SK-N-SH treated with all-trans-retinoic acid at 6 μM for 48 hours (cell line): Measurements from ENCODE around the gene CALM3.

Experiments
- ATAC-seq: fragments of 200-7000 bp; cut with Tn5 transposase; 3 replicates; pipeline ENCODE4 v1.9.1; 2020; ENCODE audit warnings: mild to moderate bottlenecking, moderate library complexity
- ARNTL ChIP-seq: fragments of 450-650 bp; formaldehyde crosslinking; IDR thresholded peaks from 2 replicates; pipeline ENCODE4 v1.5.0; 2020; ENCODE audit warnings: low read depth, mild to moderate bottlenecking, moderate library complexity, borderline replicate concordance
- BACH2 ChIP-seq: fragments of 250-450 bp; sonication (Bioruptor Pico); IDR thresholded peaks from 2 replicates; pipeline ENCODE4 v1.9.0; 2021; ENCODE audit warnings: mild to moderate bottlenecking, borderline replicate concordance
- CSDC2 ChIP-seq: fragments of 250-450 bp; sonication (Bioruptor Pico); IDR thresholded peaks from 2 replicates; pipeline ENCODE4 v1.5.0; 2020; ENCODE audit warnings: mild to moderate bottlenecking, moderate library complexity
- ESRRG ChIP-seq: fragments of 250-450 bp; sonication (Bioruptor Pico); IDR thresholded peaks from 2 replicates; pipeline ENCODE4 v1.6.1; 2021; ENCODE audit warnings: mild to moderate bottlenecking
- GLIS3 ChIP-seq: fragments of 250-450 bp; sonication (Bioruptor Pico); IDR thresholded peaks from 2 replicates; pipeline ENCODE4 v1.5.0; 2020; ENCODE audit warnings: mild to moderate bottlenecking, moderate library complexity
- ISL1 ChIP-seq: fragments of 250-450 bp; sonication (Bioruptor Pico); IDR thresholded peaks from 2 replicates; pipeline ENCODE4 v2.1.2; 2022; ENCODE audit warnings: mild to moderate bottlenecking, moderate library complexity
- OSR1 ChIP-seq: fragments of 250-450 bp; sonication (Bioruptor Pico); IDR thresholded peaks from 2 replicates; pipeline ENCODE4 v1.8.0; 2022; ENCODE audit warnings: moderate library complexity, mild to moderate bottlenecking, inconsistent platforms
- PPARA ChIP-seq: fragments of 250-450 bp; sonication (Bioruptor Pico); IDR thresholded peaks from 2 replicates; pipeline ENCODE4 v1.5.0; 2020; ENCODE audit warnings: mild to moderate bottlenecking, borderline replicate concordance
- RARB ChIP-seq: fragments of 250-450 bp; sonication (Bioruptor Pico); IDR thresholded peaks from 2 replicates; pipeline ENCODE4 v1.8.0; 2021; ENCODE audit warnings: mild to moderate bottlenecking, moderate library complexity
- SNAI2 ChIP-seq: fragments of 250-450 bp; sonication (Bioruptor Pico); IDR thresholded peaks from 2 replicates; pipeline ENCODE4 v1.5.0; 2020; ENCODE audit warnings: mild to moderate bottlenecking, moderate library complexity
- TCF4 ChIP-seq: fragments of 250-450 bp; sonication (Bioruptor Pico); IDR thresholded peaks from 2 replicates; pipeline ENCODE4 v1.8.0; 2021; ENCODE audit warnings: mild to moderate bottlenecking, moderate library complexity, borderline replicate concordance
- TOX ChIP-seq: fragments of 250-450 bp; sonication (Bioruptor Pico); IDR thresholded peaks from 2 replicates; pipeline ENCODE4 v1.8.0; 2021; ENCODE audit warnings: mild to moderate bottlenecking, moderate library complexity, borderline replicate concordance
- ZC3H10 ChIP-seq: fragments of 250-450 bp; sonication (Bioruptor Pico); IDR thresholded peaks from 2 replicates; pipeline ENCODE4 v1.5.1; 2021; ENCODE audit warnings: mild to moderate bottlenecking, moderate library complexity
- ZNF565 ChIP-seq: fragments of 450-650 bp; formaldehyde crosslinking; conservative IDR thresholded peaks from 2 replicates; pipeline ENCODE4 v1.5.0; 2020; ENCODE audit warnings: low read depth, mild to moderate bottlenecking, moderate library complexity
- ZNF70 ChIP-seq: fragments of 450-650 bp; formaldehyde crosslinking; IDR thresholded peaks from 2 replicates; pipeline ENCODE4 v1.5.0; 2020; ENCODE audit warnings: mild to moderate bottlenecking, moderate library complexity
- ZNF8 ChIP-seq: fragments of 450-650 bp; formaldehyde crosslinking; IDR thresholded peaks from 2 replicates; pipeline ENCODE4 v1.5.0; 2020; ENCODE audit warnings: mild to moderate bottlenecking, moderate library complexity
- TF ChIP-seq, protein P1 (sequence below): fragments of 250-450 bp; sonication (Bioruptor Pico); IDR thresholded peaks from 2 replicates; pipeline ENCODE4 v1.5.0; 2020; ENCODE audit warnings: mild to moderate bottlenecking, moderate library complexity
- TF ChIP-seq, protein P2 (sequence below): fragments of 250-450 bp; sonication (Bioruptor Pico); IDR thresholded peaks from 2 replicates; pipeline ENCODE4 v1.8.0; 2021; ENCODE audit warnings: low read depth, mild to moderate bottlenecking, moderate library complexity, borderline replicate concordance
- TF ChIP-seq, protein P3 (sequence below): fragments of 250-450 bp; sonication (Bioruptor Pico); IDR thresholded peaks from 2 replicates; pipeline ENCODE4 v1.5.1; 2021; ENCODE audit warnings: mild to moderate bottlenecking, moderate library complexity
- TF ChIP-seq, protein P4 (sequence below): fragments of 250-450 bp; sonication (Bioruptor Pico); IDR thresholded peaks from 2 replicates; pipeline ENCODE4 v1.8.0; 2020; ENCODE audit warnings: mild to moderate bottlenecking, moderate library complexity, borderline replicate concordance
- TF ChIP-seq, protein P5 (sequence below): fragments of 250-450 bp; sonication (Bioruptor Pico); IDR thresholded peaks from 2 replicates; pipeline ENCODE4 v1.5.1; 2020; ENCODE audit warnings: low read depth, mild to moderate bottlenecking, moderate library complexity

Gene CALM3

DNA sequence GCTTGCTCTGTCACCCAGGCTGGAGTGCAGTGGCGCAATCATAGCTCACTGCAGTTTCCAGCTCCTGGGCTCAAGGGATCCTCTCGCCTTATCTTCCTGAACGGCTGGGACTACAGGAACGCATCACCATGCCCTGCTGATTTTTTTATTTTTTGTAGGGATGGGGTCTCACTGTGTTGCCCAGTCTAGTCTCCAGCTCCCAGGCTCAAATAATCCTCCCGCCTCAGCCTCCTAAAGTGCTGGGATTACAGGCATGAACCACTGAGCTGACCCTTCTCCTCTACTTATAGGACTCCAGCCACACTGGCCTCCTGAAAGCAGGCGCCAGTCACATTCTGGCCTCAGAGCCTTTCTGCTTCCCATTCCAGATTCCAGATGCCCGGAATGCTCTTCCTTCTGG, 49.3 kb downstream of the CALM3 start:
- no peak for ATAC-seq
- TF ChIP-seq, protein P1, sequence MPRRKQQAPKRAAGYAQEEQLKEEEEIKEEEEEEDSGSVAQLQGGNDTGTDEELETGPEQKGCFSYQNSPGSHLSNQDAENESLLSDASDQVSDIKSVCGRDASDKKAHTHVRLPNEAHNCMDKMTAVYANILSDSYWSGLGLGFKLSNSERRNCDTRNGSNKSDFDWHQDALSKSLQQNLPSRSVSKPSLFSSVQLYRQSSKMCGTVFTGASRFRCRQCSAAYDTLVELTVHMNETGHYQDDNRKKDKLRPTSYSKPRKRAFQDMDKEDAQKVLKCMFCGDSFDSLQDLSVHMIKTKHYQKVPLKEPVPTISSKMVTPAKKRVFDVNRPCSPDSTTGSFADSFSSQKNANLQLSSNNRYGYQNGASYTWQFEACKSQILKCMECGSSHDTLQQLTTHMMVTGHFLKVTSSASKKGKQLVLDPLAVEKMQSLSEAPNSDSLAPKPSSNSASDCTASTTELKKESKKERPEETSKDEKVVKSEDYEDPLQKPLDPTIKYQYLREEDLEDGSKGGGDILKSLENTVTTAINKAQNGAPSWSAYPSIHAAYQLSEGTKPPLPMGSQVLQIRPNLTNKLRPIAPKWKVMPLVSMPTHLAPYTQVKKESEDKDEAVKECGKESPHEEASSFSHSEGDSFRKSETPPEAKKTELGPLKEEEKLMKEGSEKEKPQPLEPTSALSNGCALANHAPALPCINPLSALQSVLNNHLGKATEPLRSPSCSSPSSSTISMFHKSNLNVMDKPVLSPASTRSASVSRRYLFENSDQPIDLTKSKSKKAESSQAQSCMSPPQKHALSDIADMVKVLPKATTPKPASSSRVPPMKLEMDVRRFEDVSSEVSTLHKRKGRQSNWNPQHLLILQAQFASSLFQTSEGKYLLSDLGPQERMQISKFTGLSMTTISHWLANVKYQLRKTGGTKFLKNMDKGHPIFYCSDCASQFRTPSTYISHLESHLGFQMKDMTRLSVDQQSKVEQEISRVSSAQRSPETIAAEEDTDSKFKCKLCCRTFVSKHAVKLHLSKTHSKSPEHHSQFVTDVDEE (CRISPR knock-in tag) = no peak
- TF ChIP-seq, protein P2, sequence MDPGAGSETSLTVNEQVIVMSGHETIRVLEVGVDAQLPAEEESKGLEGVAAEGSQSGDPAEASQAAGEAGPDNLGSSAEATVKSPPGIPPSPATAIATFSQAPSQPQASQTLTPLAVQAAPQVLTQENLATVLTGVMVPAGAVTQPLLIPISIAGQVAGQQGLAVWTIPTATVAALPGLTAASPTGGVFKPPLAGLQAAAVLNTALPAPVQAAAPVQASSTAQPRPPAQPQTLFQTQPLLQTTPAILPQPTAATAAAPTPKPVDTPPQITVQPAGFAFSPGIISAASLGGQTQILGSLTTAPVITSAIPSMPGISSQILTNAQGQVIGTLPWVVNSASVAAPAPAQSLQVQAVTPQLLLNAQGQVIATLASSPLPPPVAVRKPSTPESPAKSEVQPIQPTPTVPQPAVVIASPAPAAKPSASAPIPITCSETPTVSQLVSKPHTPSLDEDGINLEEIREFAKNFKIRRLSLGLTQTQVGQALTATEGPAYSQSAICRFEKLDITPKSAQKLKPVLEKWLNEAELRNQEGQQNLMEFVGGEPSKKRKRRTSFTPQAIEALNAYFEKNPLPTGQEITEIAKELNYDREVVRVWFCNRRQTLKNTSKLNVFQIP = no peak
- TF ChIP-seq GLIS3 (CRISPR knock-in tag) (no peak), RARB (CRISPR knock-in tag) (no peak), TOX (CRISPR knock-in tag) (no peak), ZNF8 (CRISPR knock-in tag) (no peak), ZNF565 (CRISPR knock-in tag) (no peak), ZNF70 (CRISPR knock-in tag) (no peak), ESRRG (CRISPR knock-in tag) (no peak), OSR1 (CRISPR knock-in tag) (no peak)

DNA sequence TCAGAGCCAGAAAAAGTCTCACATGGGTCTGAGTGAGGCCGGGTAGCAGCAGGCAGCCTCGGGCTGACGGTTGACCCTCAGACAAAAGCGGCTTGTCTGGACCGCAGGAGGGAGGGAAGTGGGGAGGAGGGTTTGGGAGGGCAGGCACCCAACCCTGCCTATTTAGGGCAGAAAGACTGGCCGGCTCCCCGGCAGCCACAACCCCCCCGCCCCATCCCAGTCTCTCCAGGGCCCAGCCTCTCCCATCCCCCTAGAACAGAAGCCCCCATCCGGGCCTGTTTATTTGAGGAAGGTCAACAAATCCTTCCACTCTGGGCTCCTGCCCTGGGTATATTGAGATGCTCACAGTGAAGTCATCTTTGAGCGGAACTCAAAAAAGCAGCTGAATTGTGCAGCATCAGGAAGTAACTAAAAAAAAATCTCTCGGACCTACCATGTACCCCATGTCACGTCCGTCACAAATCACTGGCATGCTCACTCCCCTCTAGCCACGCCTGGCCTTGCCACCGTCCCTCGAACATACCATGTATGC, 53.6 kb downstream of the CALM3 start:
- TF ChIP-seq GLIS3 (CRISPR knock-in tag) (no peak), ARNTL (CRISPR knock-in tag) (no peak), CSDC2 (no peak), SNAI2 (no peak), ZNF565 (CRISPR knock-in tag) (no peak), ISL1 (CRISPR knock-in tag) (no peak)
- TF ChIP-seq, protein P3, sequence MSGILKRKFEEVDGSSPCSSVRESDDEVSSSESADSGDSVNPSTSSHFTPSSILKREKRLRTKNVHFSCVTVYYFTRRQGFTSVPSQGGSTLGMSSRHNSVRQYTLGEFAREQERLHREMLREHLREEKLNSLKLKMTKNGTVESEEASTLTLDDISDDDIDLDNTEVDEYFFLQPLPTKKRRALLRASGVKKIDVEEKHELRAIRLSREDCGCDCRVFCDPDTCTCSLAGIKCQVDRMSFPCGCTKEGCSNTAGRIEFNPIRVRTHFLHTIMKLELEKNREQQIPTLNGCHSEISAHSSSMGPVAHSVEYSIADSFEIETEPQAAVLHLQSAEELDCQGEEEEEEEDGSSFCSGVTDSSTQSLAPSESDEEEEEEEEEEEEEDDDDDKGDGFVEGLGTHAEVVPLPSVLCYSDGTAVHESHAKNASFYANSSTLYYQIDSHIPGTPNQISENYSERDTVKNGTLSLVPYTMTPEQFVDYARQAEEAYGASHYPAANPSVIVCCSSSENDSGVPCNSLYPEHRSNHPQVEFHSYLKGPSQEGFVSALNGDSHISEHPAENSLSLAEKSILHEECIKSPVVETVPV (CRISPR knock-in tag) = no peak
- TF ChIP-seq, protein P4, sequence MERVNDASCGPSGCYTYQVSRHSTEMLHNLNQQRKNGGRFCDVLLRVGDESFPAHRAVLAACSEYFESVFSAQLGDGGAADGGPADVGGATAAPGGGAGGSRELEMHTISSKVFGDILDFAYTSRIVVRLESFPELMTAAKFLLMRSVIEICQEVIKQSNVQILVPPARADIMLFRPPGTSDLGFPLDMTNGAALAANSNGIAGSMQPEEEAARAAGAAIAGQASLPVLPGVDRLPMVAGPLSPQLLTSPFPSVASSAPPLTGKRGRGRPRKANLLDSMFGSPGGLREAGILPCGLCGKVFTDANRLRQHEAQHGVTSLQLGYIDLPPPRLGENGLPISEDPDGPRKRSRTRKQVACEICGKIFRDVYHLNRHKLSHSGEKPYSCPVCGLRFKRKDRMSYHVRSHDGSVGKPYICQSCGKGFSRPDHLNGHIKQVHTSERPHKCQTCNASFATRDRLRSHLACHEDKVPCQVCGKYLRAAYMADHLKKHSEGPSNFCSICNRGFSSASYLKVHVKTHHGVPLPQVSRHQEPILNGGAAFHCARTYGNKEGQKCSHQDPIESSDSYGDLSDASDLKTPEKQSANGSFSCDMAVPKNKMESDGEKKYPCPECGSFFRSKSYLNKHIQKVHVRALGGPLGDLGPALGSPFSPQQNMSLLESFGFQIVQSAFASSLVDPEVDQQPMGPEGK (CRISPR knock-in tag) = no peak
- TF ChIP-seq, protein P2 = no peak
- ATAC-seq = no peak

DNA sequence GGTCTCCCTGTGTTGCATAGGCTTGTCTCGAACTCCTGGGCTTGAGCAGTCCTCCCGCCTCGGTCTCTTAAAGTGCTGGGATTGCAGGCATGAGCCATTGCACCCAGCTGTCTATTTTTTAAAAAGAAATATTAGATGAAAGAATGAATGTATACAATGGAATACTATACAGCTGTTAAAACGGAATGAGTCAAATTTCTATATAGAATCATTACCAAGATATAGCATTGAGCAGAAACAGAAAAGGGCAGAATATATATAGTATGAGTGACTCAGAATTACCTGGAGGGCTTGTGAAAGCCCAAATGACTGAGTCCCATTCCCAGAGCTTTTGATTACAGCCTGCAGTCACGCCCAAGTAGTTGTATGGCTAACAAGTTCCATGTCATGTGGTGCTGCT, 55.4 kb downstream of the CALM3 start:
- ATAC-seq = no peak
- TF ChIP-seq, protein P3 (CRISPR knock-in tag) = no peak
- no peak for TF ChIP-seq SNAI2
- TF ChIP-seq ZNF8 (CRISPR knock-in tag) = no peak
- no peak for TF ChIP-seq ZC3H10 (CRISPR knock-in tag)
- TF ChIP-seq ESRRG (CRISPR knock-in tag) = no peak
- TF ChIP-seq ARNTL (CRISPR knock-in tag) = no peak
- no peak for TF ChIP-seq CSDC2
- TF ChIP-seq, protein P4 (CRISPR knock-in tag) = no peak
- TF ChIP-seq BACH2 (CRISPR knock-in tag) = no peak
- TF ChIP-seq ZNF70 (CRISPR knock-in tag) = no peak
- TF ChIP-seq ZNF565 (CRISPR knock-in tag) = no peak
- TF ChIP-seq ISL1 (CRISPR knock-in tag) = no peak
- TF ChIP-seq GLIS3 (CRISPR knock-in tag) = no peak
- TF ChIP-seq RARB (CRISPR knock-in tag) = no peak
- TF ChIP-seq, protein P5, sequence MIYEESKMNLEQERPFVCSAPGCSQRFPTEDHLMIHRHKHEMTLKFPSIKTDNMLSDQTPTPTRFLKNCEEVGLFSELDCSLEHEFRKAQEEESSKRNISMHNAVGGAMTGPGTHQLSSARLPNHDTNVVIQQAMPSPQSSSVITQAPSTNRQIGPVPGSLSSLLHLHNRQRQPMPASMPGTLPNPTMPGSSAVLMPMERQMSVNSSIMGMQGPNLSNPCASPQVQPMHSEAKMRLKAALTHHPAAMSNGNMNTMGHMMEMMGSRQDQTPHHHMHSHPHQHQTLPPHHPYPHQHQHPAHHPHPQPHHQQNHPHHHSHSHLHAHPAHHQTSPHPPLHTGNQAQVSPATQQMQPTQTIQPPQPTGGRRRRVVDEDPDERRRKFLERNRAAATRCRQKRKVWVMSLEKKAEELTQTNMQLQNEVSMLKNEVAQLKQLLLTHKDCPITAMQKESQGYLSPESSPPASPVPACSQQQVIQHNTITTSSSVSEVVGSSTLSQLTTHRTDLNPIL (CRISPR knock-in tag) = no peak
- TF ChIP-seq TCF4 (CRISPR knock-in tag) = no peak
- no peak for TF ChIP-seq OSR1 (CRISPR knock-in tag)
- TF ChIP-seq PPARA (CRISPR knock-in tag) = no peak
